HG02571 (cell line): Measurements from ENCODE around the gene TMPRSS13.
"Not testable (repeated sequence)": the region's sequence is repeated elsewhere in the genome, so short reads cannot be mapped to it uniquely, and the experiment has no call there.

Experiments
- ATAC-seq: cut with Tn5 transposase; IDR thresholded peaks from one replicate; pipeline ENCODE4 v1.9.1; 2021; ENCODE audit warnings: mild to moderate bottlenecking, moderate library complexity; ENCODE audit not compliant: unreplicated experiment

TMPRSS13 gene

GRCh38 chr11:117931331-117931950 is 2.2 kb upstream of the TMPRSS13 start:
- no peak for ATAC-seq

- ATAC-seq, result no peak
Observed at GRCh38 chr11:117930668-117931330, 1.6 kb upstream of the TMPRSS13 start.

- no peak for ATAC-seq
Observed at GRCh38 chr11:117929916-117930570, 841 bp upstream of the TMPRSS13 start.

- ATAC-seq, result no peak
Observed at GRCh38 chr11:117928446-117929141, 608 bp downstream of the TMPRSS13 start.

GRCh38 chr11:117927926-117928325 is 1.3 kb downstream of the TMPRSS13 start:
- ATAC-seq, result no peak

GRCh38 chr11:117926166-117926565 is 3.0 kb downstream of the TMPRSS13 start:
- not testable (repeated sequence) for ATAC-seq

- no peak for ATAC-seq
Observed at GRCh38 chr11:117925198-117925925, 3.8 kb downstream of the TMPRSS13 start.

- ATAC-seq, result no peak
Observed at GRCh38 chr11:117924631-117925170, 4.5 kb downstream of the TMPRSS13 start.

- ATAC-seq, result no peak
Observed at GRCh38 chr11:117923773-117924172, 5.4 kb downstream of the TMPRSS13 start.

- no peak for ATAC-seq
Observed at GRCh38 chr11:117923275-117923674, 5.9 kb downstream of the TMPRSS13 start.

GRCh38 chr11:117921893-117922292 is 7.3 kb downstream of the TMPRSS13 start:
- no peak for ATAC-seq

- ATAC-seq, result no peak
Observed at GRCh38 chr11:117921456-117921855, 7.7 kb downstream of the TMPRSS13 start.

GRCh38 chr11:117919781-117920221 is 9.4 kb downstream of the TMPRSS13 start:
- no peak for ATAC-seq

GRCh38 chr11:117919341-117919740 is 9.9 kb downstream of the TMPRSS13 start:
- no peak for ATAC-seq

GRCh38 chr11:117918366-117919255 is 10.6 kb downstream of the TMPRSS13 start:
- no peak for ATAC-seq

- ATAC-seq, result no peak
Observed at GRCh38 chr11:117917591-117918151, 11.5 kb downstream of the TMPRSS13 start.

GRCh38 chr11:117916956-117917355 is 12.2 kb downstream of the TMPRSS13 start:
- ATAC-seq, result no peak

- no peak for ATAC-seq
Observed at GRCh38 chr11:117915672-117916235, 13.4 kb downstream of the TMPRSS13 start.
